AG10803 (cell line): Measurements from ENCODE around the gene BPNT1.
"Not testable (repeated sequence)": the region's sequence is repeated elsewhere in the genome, so short reads cannot be mapped to it uniquely, and the experiment has no call there.

Experiments used
- DNase-seq: peaks from one replicate; pipeline ENCODE4 v3.0.0; 2010; ENCODE audit warnings: low read depth
- H3K4me3 ChIP-seq: 2 replicates; pipeline ENCODE4 v1.5.1; 2011; ENCODE audit warnings: mild to moderate bottlenecking, low read length, control low read depth
- TF ChIP-seq, protein P1 (sequence below): conservative IDR thresholded peaks from 2 replicates; pipeline ENCODE4 v1.5.1; 2011; ENCODE audit warnings: mild to moderate bottlenecking, low read length, control low read depth, inconsistent platforms

The BPNT1 gene

DNA sequence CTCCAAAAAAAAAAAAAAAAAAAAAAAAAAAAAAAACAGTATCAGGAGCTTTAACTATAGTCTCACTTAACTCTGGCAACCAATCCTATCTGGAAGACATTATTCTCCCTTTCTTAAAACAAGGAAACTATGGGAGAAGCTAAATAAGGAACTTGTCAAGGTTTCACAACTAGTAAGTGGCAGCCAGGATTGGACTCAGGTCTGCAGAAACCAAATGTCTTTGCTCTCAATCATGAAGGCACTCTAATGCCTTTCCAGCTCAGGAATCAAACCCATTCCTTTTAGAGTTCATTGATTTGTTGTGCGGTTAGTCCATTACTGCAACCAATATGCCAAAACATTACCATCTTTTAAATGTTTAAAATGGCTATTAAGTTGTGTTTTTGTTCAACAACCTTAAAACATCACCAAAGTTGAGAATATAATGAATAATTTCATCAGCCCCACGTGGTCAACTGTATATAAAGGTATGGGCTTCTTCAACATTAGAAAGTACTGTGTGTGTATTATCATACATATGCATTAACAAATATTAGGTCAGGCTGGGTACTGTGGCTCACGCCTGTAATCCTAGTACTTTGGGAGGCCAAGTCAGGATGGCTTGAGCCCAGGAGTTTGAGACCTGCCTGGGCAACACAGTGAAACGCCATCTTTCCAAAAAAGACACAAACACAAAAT lies 44.8 kb downstream of the BPNT1 start:
- TF ChIP-seq, protein P1, sequence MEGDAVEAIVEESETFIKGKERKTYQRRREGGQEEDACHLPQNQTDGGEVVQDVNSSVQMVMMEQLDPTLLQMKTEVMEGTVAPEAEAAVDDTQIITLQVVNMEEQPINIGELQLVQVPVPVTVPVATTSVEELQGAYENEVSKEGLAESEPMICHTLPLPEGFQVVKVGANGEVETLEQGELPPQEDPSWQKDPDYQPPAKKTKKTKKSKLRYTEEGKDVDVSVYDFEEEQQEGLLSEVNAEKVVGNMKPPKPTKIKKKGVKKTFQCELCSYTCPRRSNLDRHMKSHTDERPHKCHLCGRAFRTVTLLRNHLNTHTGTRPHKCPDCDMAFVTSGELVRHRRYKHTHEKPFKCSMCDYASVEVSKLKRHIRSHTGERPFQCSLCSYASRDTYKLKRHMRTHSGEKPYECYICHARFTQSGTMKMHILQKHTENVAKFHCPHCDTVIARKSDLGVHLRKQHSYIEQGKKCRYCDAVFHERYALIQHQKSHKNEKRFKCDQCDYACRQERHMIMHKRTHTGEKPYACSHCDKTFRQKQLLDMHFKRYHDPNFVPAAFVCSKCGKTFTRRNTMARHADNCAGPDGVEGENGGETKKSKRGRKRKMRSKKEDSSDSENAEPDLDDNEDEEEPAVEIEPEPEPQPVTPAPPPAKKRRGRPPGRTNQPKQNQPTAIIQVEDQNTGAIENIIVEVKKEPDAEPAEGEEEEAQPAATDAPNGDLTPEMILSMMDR: no peak
- H3K4me3 ChIP-seq: peak overlapping the region; percentile 99
- peak; percentile 5 for DNase-seq

DNA sequence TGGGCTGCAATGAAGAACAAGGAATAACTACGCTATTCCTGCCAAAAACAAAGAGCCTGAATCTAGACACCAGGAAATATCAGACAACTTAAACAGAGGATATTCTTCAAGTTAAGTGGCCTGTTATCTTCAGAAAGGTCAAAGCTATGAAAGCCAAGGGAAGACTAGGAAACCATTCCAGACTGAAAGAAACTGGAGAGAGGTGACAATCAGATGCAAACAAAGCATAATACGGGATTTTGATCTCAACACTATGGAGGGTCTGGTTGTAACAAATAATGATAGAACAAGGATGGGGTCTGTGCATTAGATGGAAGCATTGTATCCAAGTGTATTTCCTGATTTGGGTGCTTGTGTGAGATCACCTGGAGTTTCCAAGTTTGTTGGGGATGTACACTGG lies 45.9 kb downstream of the BPNT1 start:
- TF ChIP-seq, protein P1: no peak

DNA sequence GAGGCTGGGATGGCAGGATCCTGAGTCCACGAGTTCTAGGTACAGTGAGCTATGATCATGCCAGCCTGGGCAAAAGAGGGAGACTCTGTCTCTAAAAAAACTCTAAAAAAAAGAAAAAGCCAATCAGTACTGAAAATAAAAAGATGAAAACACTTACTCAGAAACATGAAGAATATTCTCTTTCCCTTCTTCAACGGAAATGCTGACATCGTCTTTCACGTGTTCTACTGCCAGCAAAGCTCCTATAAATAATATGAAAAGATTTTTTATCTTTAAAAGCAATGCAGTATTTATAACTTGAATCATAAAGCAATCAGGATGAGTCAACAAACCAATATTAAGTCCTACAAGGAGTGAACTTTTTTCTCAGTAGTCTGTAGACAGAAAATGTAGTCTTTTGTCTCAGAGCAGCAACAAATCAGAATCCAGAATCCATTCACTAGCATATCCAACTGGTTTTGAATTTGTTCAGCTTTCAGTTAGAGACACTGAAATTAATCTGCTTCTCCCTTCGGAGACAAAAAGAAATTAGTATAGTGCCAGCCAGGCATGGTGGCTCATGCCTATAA lies 49.5 kb downstream of the BPNT1 start:
- no peak for DNase-seq
- TF ChIP-seq, protein P1: no peak
- H3K4me3 ChIP-seq: no peak overlapping the region

More for the DNA sequence above, 45.9 kb downstream of the BPNT1 start:
- no peak overlapping the region for H3K4me3 ChIP-seq
- DNase-seq: no peak

DNA sequence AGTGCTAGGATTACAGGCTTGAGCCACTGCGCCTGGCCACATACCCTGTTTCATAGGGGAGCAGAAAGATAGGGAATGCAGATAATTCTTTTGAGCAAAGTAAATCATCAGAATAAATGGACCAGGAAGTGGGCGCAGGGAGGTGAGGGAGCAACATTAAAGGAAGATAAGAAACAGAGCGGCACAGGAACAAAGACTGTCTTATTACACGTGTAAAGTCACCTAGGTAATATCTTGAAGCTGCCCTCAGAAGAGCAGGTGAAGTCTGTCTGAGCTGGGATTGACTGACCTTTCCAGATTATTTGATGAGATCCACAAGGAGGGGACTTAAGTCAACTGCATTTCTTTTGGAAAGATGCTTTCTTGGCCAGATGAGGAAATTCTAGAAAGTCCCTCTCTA lies 50.9 kb downstream of the BPNT1 start:
- TF ChIP-seq, protein P1: no peak
- no peak for DNase-seq
- no peak overlapping the region for H3K4me3 ChIP-seq

DNA sequence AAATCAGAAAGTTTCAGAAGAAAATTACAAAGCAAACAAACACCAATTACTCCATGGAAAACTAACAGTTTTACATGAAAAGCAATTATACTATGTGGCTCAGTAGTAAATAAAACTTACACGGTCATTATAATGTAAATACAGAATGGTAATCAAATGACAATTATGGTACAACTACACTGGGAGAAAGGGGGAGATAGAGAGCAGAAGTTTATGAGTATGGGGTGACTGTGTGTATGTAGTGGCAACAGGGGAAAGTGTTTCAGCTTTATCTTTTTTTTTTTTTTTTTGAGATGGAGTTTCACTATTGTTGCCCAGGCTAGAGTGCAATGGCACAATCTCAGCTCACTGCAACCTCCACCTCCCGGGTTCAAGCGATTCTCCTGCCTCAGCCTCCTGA lies 51.8 kb downstream of the BPNT1 start:
- DNase-seq, H3K4me3 ChIP-seq: not testable (repeated sequence)

DNA sequence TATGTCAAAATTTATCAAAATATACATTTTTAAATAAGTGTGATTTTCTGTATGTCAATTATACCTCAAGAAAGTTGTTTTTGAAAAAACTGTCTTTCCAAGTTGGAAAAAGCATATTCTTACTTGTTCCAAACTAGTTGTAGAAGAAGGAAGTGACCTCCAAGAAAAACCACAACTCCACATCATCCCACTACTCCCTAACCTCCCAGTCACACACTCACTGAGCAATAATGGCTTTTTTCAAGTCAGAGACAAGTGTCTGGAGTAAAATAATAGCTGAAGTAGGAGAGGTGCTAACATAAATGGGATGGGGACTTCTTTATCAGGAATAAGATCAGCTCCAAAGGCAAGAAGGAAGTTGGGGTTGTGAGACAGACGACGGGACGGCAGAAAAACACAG lies 56.7 kb downstream of the BPNT1 start:
- no peak for DNase-seq
- TF ChIP-seq, protein P1: no peak

DNA sequence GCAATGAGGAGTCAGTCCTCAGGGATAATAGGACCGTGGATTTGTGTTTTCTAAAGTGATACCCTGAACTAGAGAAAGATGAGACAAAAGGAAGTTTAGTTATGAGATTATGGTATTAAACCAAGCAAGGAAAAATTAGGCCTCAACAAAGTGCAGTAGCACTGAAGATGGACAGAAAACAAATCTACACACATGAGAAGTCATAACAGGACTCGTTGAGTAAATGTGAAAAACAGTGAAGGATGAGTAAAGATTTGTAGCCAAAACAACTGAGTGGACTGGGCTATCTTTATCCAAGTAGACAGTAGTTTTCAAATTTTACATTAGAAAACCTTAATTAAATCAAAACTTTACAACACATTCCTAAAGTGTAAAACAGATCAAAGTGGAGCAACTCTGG lies 58.3 kb downstream of the BPNT1 start:
- DNase-seq: no peak
- TF ChIP-seq, protein P1: no peak
- no peak overlapping the region for H3K4me3 ChIP-seq

More for the DNA sequence above, 56.7 kb downstream of the BPNT1 start:
- H3K4me3 ChIP-seq: no peak overlapping the region
